ENCODE measurements around the gene CDK5.
A peak's percentile ranks its signal among the peaks of the same experiment; 100 is the strongest.

Gene CDK5

DNA sequence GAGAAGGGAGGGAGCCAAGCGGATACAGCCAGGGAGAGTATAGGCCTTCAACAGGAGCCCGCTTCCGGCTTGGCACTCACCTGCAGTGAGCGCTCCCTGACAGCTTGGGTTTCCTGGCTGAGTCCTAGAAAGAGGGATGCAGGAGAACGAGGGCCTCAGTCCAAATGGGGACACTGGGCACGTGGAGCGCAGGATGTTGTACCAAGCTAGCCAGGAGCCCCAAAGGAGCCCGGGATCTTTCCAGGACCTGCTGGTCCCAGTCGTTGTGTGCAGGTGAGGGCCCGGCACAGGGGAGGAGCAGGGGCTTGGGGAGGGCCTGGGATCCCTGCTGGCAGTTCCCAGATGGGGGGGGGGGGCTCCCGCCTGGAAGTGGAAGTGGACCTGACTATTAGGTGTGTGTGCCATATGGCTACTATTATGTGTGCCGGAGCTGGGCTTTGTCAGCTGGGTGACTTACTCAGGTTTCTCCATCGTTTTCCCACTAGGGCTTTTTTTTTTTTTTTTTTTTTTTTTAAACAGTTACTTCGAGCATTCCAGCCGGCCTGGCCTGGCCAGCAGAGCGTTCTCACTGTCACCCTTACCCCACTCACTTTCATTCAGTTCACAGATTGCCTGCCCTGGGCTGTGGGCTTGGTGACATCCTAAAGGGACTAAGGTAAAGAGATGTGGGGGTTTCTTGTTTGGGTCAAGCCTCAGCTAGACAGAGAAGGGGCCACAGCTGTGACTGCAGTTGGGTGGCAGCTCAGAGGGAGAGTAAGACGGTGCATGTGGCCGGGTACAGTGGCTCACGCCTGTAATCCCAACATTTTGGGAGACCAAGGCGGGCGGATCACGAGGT is 32.4 kb upstream of the CDK5 start:
- Mint-ChIP-seq H3K4me1 (peaks cover 33% of the 10 kb centered on the region), H3K27ac (no peak overlapping the region), H3K9me3 (no peaks in the 10 kb centered on the region), H3K27me3 (peaks cover 26% of the 10 kb centered on the region), H3K4me3 (no peak overlapping the region)
- no peak for DNase-seq
- ATAC-seq, result no peak

DNA sequence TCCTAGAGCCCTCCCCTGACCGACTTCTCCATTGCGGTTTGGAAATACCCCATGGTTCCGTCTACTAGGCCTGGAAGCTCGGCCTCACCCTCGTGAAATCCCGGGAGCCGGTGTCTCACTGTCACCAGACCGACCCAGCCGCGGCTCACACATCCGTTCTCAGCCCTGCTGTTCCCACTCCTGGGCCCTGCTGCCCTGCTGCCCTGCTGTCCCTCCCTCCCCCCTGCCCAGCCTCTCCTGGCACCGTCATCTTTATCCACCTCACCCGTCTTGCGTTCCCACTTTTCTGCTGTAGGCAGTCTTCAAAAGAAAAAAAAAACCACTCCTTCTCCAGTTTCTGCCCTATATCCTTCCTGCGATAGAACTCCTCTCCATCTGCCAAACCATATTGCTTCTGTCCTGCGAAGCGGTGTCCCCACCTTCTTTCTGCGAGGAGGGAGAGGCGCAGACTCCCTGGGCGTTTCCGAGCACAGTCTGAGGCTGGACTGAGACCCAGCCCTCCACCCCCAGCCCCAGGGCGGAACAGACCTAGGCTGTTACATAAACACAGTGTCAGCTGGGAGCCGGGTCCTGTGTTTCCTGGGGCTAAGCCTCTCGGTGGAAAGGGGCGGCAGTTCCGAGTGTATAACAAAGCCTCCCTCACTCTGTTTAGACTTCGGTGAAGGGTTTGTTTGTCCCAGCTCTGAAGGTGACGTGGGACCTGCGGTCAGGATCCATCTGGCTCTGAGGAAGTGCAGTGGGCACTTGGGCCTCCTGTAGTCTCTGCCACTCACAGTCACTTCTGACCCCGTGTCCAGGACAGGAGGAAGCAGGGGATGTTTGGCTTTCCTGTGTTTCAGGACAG is 31.4 kb upstream of the CDK5 start:
- Mint-ChIP-seq H3K4me1 (peaks cover 37% of the 10 kb centered on the region), H3K27me3 (peaks cover 34% of the 10 kb centered on the region), H3K27ac (no peak overlapping the region), H3K4me3 (peak overlapping the region; percentile 63 to 90), H3K9me3 (no peaks in the 10 kb centered on the region)
- ATAC-seq, result no peak
- DNase-seq, result no peak

DNA sequence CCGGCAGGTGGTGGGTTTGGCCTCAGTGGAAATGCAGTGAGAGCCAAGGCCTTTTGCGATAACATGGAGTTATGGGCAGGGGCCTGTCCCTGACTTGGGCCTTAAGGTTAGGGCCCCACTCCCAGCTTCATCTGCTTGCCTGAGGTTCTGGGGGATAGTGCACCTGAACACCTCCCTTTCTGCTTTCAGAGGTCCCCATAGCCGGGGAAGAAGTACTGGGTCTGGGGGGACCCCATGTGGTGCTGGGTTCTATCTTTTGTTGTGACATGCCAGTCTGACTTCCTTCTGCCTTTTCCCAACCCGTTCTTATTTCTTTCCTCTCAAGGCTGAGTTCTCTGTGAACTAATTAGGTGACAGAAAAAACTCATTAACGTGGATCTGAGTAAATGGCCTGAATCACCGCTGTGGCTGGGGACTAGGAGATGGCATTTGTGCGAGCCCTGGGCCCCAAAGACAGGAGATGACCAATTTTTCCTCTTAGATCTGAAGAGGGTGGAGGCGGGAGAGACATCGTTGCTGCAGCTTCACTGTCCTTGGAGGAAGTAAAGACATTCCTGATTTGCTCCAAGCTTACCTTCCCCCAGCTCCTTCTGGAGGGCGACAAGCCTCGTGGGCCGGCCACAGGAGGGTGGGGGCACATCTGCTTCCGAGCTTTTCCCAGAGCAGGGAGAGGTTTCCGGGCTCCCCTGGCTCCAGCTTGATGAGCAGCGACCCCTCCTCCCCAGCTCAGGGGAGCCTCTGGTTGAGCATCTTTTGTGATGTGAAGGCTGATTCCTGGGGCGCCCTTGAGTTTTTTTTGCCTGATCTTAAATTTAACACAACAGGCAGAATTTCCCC is 30.5 kb upstream of the CDK5 start:
- DNase-seq, result no peak
- no peak for ATAC-seq
- Mint-ChIP-seq H3K4me3 (peak overlapping the region; percentile 63 to 90), H3K4me1 (peaks cover 45% of the 10 kb centered on the region), H3K27ac (no peak overlapping the region), H3K9me3 (no peaks in the 10 kb centered on the region), H3K27me3 (peaks cover 34% of the 10 kb centered on the region)

DNA sequence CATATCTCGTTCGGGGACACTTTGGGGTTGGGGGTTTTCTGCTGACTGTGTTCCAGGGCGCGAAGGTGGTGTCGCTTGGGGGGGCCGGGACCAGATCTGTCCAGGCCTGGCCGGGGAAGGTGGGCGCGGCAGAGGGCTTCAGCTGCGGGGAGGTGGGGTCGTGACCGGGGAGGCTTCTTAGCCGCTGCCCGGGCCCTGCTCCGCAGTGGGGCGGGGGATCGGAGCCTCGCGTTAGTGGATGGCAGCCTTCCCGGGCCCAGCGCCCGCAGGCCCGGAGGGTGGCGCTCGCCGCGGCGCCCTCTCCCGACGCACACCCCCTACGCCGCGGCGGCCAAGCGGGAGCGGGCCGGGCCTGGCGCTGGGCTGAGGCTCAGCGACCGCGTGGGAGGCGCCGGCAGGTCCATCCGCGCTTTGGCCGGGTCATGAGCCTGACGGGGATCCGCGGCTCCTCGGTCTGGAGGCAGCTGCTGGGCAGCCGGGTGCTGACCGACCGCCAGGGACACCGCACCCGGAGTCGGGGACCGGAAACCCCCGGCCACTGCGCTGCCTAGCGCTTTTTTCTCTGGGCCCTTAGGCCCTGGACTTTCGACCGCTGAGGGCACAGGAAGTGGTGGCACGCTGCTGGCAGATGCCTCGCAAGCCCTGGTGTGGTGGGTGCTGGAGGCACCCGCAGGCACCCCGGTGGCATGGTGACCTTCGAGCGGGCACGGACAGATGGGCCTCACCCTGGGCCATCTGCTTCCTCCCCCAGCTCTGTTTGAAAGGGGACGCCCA is 29.7 kb upstream of the CDK5 start:
- Mint-ChIP-seq H3K27me3 (peaks cover 34% of the 10 kb centered on the region), H3K27ac (peak overlapping the region in 1 of 2 donors; percentile 83)

DNA sequence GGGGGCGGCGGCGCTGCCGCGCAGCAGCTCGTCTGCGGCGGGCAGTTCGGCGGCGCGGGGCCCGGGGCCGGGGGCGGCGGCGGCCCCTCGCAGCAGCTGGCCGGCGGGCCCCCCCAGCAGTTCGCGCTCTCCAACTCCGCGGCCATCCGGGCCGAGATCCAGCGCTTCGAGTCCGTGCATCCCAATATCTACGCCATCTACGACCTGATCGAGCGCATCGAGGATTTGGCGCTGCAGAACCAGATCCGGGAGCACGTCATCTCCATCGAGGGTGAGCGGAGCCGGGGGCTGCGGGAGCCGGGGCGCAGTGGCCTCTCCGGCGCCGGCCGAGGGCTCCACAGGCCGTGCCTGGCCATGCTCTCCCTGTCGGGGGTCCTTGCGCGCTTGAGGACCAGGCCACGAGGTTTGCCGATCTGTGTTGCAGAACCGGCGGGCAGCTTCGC is 29.1 kb upstream of the CDK5 start:
- Mint-ChIP-seq H3K4me1 (peaks cover 58% of the 10 kb centered on the region), H3K27me3 (peaks cover 34% of the 10 kb centered on the region), H3K4me3 (peak overlapping the region; percentile 63 to 90), H3K9me3 (no peaks in the 10 kb centered on the region), H3K27ac (peak overlapping the region; percentile 48 to 83)
- peak in 1 of 2 donors; percentile 35 for DNase-seq
- ATAC-seq, result peak; percentile 22

More for the DNA sequence above, 29.7 kb upstream of the CDK5 start:
- Mint-ChIP-seq H3K4me1 (peaks cover 51% of the 10 kb centered on the region), H3K4me3 (peak overlapping the region; percentile 63 to 90), H3K9me3 (no peaks in the 10 kb centered on the region)
- DNase-seq (peak; percentile 37 to 58), ATAC-seq (peak; percentile 43)

DNA sequence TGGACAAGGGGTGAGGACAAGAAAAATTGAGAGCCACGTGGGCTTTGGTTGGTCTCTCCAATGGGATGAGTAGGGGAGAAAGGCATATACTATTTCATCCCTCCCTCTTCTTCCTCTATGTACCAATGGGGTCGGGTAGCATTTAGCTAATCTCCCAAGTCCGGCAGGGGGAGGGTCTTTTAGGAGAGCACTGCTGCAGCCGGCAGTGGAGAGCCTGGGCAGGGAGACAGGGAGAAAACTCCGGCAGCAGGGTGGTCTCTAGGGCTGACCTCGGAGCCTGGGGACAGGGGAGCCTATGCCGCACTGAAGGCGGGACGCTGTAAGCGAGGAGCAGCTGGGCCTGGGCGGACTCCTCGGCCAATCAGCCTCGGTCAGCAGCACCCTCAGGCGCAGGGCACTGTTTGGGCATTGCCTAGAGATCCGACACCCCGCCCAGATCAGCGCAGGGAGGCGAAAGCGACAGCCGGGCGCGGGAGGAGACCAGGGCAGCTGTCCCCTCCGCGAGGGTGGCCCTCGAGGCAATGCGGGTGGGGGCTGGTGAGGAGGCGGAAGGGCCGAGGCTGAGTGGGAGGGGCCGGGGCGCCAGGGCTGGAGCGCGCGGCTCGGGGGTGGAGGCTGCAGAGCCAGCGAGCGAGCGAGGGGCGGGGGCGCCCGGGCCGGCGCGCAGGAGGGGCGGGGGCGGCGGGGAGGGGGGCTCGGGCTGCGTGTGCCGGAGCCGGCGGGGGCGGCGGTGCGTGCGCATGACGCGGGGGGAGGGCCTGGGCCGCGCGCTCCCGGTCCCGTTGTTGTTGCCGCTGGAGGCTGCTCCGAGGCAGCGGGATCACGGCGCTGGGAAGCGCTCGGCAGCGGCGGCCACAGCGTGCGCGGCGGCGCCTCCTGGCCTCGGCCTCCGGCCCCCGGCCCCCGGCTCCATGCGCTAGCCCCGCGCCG is 28.3 kb upstream of the CDK5 start, which contains the start of gene AGAP3:
AGAP3 (plus strand) TSS at position 785 of the 930 bp plus-strand sequence. CDS start 267 bp downstream, outside the sequence.
- ATAC-seq, result peak; percentile 21
- Mint-ChIP-seq H3K27ac (peak within 1 kb of the TSS; percentile 63 to 83), H3K4me3 (peak within 1 kb of the TSS; percentile 90 to 91), H3K9me3 (no peaks in the 10 kb centered on the region), H3K27me3 (peaks cover 34% of the 10 kb centered on the region), H3K4me1 (peaks cover 63% of the 10 kb centered on the region)
- peak; percentile 26 to 41 for DNase-seq

DNA sequence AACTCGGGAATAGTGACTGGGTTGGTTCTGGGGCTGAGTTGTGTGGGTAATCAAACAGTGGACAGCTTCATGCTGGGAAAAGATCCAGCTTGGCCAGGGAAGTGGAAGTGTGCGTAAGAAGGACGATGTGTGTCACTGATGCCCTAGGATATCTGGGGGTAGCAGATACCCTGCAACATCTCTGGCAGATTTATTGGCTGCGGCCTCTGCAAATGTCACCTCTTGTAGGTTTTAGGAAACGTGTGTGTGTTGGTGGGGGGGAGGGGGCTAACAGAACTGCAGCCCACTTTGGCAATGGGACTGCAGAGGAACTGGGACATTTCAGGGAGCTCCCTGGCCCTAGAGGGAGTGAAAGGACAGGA is 27.6 kb upstream of the CDK5 start:
- Mint-ChIP-seq H3K9me3 (no peaks in the 10 kb centered on the region), H3K27ac (peak overlapping the region in 1 of 2 donors; percentile 8), H3K27me3 (peaks cover 34% of the 10 kb centered on the region), H3K4me1 (peaks cover 63% of the 10 kb centered on the region), H3K4me3 (peak overlapping the region; percentile 84 to 91)
- DNase-seq (no peak), ATAC-seq (no peak)

DNA sequence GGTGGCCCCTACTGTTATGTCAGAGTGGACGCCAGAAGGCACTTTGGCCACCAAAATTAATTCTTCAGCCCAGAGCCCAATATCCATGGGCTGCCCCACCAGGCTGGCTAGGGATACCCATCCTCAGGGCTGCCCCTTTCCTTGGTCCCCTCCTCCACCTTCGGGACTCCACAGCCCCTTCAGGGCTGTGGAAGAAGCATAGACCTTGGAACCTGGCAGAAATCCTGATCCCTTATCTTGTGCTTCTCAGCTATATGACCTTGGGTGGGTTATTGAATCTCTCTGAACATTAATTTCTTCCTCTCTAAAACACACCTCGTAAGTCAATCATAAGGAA is 26.1 kb upstream of the CDK5 start:
- H3K27ac Mint-ChIP-seq, result no peak overlapping the region
- DNase-seq, result no peak
- ATAC-seq, result no peak
- no peaks in the 10 kb centered on the region for H3K9me3 Mint-ChIP-seq
- H3K4me3 Mint-ChIP-seq, result peak overlapping the region; percentile 96 to 99
- H3K27me3 Mint-ChIP-seq, result peaks cover 20% of the 10 kb centered on the region
- peaks cover 65% of the 10 kb centered on the region for H3K4me1 Mint-ChIP-seq

DNA sequence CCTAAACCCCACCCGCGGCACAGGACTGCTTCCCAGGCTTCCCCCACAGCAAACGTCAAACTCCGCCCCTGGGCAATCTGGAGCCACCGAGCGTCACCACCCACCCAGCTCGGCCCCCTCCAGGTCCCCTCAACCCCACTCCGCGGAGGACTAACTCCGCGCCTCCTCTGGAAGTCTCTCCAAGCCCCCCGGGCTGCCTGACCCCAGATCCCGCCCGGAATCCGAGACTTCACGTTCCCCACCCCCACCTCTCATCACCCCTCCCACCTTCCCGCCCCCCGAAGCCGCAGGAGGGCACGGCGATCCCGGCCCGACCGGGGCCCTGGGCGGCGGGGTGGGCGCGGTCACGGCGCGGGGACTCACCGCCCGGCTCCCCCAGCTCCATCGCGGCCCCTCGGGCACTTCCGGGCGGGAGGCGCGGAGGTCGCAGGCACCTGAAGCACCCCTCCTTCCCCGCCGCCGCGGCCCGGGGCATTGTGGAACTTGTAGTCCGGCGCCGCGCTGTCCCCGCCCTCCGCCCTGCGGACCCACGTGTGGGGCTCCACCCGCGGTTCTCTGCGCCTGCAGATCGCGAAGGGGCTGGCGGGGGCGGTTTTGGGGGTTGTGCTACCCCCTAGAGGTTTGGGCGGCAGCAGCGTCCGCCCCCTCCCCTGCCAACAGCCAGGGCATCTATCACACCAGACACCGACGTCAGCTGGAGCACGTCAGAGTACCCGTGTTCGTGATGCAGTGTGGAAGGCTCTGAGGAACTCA is 25.6 kb upstream of the CDK5 start, which contains the start of gene TMUB1:
TMUB1 (minus strand) TSS at position 423 of the 753 bp plus-strand sequence. CDS start 930 bp downstream, outside the sequence.
- H3K4me3 Mint-ChIP-seq, result peak within 1 kb of the TSS; percentile 96 to 99
- DNase-seq (peak; percentile 77 to 82), ATAC-seq (peak; percentile 66)
- no peaks in the 10 kb centered on the region for H3K9me3 Mint-ChIP-seq
- peak within 1 kb of the TSS; percentile 3 to 97 for H3K27ac Mint-ChIP-seq
- H3K4me1 Mint-ChIP-seq, result peaks cover 65% of the 10 kb centered on the region
- H3K27me3 Mint-ChIP-seq, result peaks cover 18% of the 10 kb centered on the region

DNA sequence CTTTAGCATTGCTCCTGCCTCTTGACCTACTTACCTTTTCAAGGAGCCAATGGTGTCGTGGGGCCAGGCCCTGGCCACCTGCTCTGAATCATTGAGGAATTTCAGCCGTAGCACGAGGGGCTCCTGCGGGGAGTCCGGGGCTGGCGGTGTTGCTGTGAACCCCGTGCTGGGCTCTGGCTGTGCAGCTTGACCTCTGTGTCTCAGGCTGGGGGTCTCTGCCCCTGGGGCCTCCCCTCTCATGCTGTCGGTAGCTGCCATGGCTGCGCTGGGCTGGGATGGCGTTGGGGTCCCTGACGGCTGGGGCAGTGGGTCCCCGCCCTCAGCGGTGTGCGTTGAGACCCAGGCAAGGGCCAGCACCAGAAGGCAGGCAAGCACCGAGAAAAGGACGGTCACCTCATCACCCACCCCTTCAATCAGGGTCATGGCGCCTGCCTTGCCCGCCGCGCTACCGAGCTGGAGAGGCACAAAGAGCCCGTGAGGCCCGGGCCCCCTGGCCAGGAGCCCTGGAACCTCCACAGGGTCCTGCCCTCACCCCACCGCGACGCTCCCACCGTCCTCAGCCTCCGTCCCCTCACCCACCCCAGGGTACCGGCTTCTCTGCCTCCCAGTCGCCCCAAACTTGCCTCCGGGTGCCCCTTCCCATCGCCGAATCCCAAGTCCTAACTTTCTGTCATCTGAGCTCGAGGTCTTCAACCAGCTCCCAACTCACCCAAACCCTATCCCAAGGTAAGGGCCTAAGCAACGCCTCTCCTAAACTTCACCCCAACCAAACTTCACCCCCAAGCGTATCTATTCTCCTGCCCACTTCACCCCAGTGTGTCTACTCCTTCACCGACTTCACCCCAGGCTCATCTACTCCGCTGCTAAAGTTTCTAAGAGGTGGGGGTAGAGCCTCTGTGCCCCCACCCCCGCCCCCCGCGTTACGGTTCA is 24.7 kb upstream of the CDK5 start:
- Mint-ChIP-seq H3K27me3 (peaks cover 18% of the 10 kb centered on the region), H3K27ac (peak overlapping the region; percentile 69 to 97), H3K9me3 (no peaks in the 10 kb centered on the region), H3K4me1 (peaks cover 64% of the 10 kb centered on the region), H3K4me3 (peak overlapping the region; percentile 96 to 99)
- ATAC-seq (no peak), DNase-seq (no peak)

DNA sequence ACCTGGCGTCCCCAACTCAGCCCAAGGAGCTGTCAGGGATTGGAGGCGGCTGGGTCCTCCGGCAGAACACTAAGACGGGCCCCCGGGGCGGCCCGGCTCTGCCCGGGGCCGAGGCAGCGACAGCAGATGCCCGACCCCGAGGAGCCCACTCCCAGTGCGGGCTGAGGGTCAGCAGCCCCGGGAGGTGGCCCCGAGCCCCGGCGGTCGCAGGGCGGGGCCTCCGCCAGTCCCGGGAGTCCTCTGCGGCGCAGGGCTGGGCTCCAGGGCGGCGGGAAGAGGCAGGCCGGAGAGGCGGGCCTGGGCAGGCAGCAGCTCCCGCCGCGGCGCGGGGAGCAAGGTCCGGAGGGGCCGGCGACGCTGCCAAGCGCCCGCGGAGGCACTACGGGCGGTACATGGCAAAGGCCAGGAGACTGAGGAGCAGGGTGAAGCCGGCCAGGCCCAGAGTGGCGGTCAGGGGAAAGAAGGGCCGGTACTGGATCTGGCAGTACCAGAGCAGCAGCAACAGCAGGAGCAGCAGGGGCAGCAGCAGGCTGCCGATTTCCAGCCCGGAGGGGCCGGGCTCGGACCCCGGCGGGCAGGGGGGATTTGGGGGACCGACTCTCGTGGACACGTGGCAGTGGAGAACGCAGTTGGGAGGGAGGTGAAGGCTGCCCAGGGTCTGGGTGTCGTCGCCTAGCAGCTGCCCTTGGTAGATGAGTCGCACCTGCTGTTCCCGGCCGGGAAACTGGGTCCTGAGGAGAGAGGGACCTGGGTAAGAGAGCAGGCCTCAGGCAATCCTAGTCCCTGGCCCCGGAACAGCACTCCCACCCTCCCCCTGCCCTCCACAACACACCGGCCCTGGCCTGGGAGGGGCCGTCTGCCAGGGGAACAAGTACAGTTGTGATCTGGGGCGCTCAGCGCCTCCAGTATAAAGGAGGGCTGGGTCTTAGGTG is 23.7 kb upstream of the CDK5 start:
- DNase-seq (no peak), ATAC-seq (no peak)
- Mint-ChIP-seq H3K27ac (peak overlapping the region; percentile 31 to 69), H3K27me3 (peaks cover 18% of the 10 kb centered on the region), H3K4me1 (peaks cover 64% of the 10 kb centered on the region), H3K9me3 (no peaks in the 10 kb centered on the region), H3K4me3 (peak overlapping the region; percentile 96 to 99)
